ENCODE results near the gene SMG6.

The SMG6 gene

GRCh38 chr17:2043785-2044184 lies 259.8 kb downstream of the SMG6 start:
- TF ChIP-seq YY1 (IDR thresholded peaks at IDR 0.05; ENCODE audit: low read depth) (no peak), RAD21 (IDR thresholded peaks at IDR 0.05; ENCODE audit: low read depth) (no peak), EGR1 (IDR thresholded peaks at IDR 0.05) (no peak), TAF1 (IDR thresholded peaks at IDR 0.05; ENCODE audit: low read depth) (no peak), MAX (IDR thresholded peaks at IDR 0.05) (no peak), ZBTB7A (IDR thresholded peaks at IDR 0.05; ENCODE audit: low read depth) (no peak), REST (IDR thresholded peaks at IDR 0.05; ENCODE audit: low read depth) (no peak), CEBPB (IDR thresholded peaks at IDR 0.05) (no peak)

- TF ChIP-seq TAF1 (IDR thresholded peaks at IDR 0.05; ENCODE audit: low read depth) (no peak), EP300 (IDR thresholded peaks at IDR 0.05; ENCODE audit: borderline replicate concordance) (no peak), TCF12 (IDR thresholded peaks at IDR 0.05; ENCODE audit: low read depth) (no peak), REST (IDR thresholded peaks at IDR 0.05; ENCODE audit: low read depth) (no peak), USF1 (IDR thresholded peaks at IDR 0.05) (no peak), NFIC (IDR thresholded peaks at IDR 0.05) (no peak), TEAD4 (IDR thresholded peaks at IDR 0.05) (no peak), EGR1 (IDR thresholded peaks at IDR 0.05) (no peak), YY1 (IDR thresholded peaks at IDR 0.05; ENCODE audit: low read depth) (no peak), MAX (IDR thresholded peaks at IDR 0.05) (no peak), CREB1 (IDR thresholded peaks at IDR 0.05; ENCODE audit: low read depth) (no peak), FOXM1 (IDR thresholded peaks at IDR 0.05; ENCODE audit: borderline replicate concordance, low read depth) (no peak), CEBPB (IDR thresholded peaks at IDR 0.05) (no peak)
These were observed 260.7 kb downstream of the SMG6 start for GRCh38 chr17:2042933-2043332.

GRCh38 chr17:2042390-2042847 lies 261.2 kb downstream of the SMG6 start:
- TF ChIP-seq ZBTB7A (IDR thresholded peaks at IDR 0.05; ENCODE audit: low read depth) (peak; percentile 23; the same call in 1 of the 2 replicates), TEAD4 (IDR thresholded peaks at IDR 0.05) (no peak), USF1 (IDR thresholded peaks at IDR 0.05) (no peak)

- TF ChIP-seq CREB1 (IDR thresholded peaks at IDR 0.05; ENCODE audit: low read depth) = peak; percentile 72
- TF ChIP-seq ZBTB7A (IDR thresholded peaks at IDR 0.05; ENCODE audit: low read depth) = peak; percentile 79
- peak; percentile 50; the same call in 1 of the 2 replicates for TF ChIP-seq EGR1 (IDR thresholded peaks at IDR 0.05)
- peak; percentile 97 for TF ChIP-seq YY1 (IDR thresholded peaks at IDR 0.05; ENCODE audit: low read depth)
- peak; percentile 43; the same call in 1 of the 2 replicates for TF ChIP-seq RAD21 (IDR thresholded peaks at IDR 0.05; ENCODE audit: low read depth)
- TF ChIP-seq TCF12 (IDR thresholded peaks at IDR 0.05; ENCODE audit: low read depth) = peak; percentile 51; the same call in 1 of the 2 replicates
- peak; percentile 36; the same call in 1 of the 2 replicates for TF ChIP-seq MAX (IDR thresholded peaks at IDR 0.05)
- no peak for TF ChIP-seq CEBPB (IDR thresholded peaks at IDR 0.05)
- TF ChIP-seq USF1 (IDR thresholded peaks at IDR 0.05) = no peak
- TF ChIP-seq EP300 (IDR thresholded peaks at IDR 0.05; ENCODE audit: borderline replicate concordance) = no peak
- no peak for TF ChIP-seq TEAD4 (IDR thresholded peaks at IDR 0.05)
- TF ChIP-seq FOXM1 (IDR thresholded peaks at IDR 0.05; ENCODE audit: borderline replicate concordance, low read depth) = no peak
- TF ChIP-seq TAF1 (IDR thresholded peaks at IDR 0.05; ENCODE audit: low read depth) = peak; percentile 93
- TF ChIP-seq NFIC (IDR thresholded peaks at IDR 0.05) = no peak
- 0 out of 2 replicates have a peak, but pooled peaks have one; percentile 4 for TF ChIP-seq REST (IDR thresholded peaks at IDR 0.05; ENCODE audit: low read depth)
These were observed 261.8 kb downstream of the SMG6 start, which contains the start of gene OVCA2 for GRCh38 chr17:2041561-2042389. TSS of gene OVCA2 (plus strand) at chr17:2042022. CDS start at chr17:2042048, 26 bp downstream.

All from Ishikawa (cell line).